SK-N-SH (cell line): Measurements from ENCODE around the gene CHST3.

Experiments used
- CHD2 ChIP-seq: fragments of 150-350 bp; IDR thresholded peaks from 2 replicates; pipeline ENCODE4 v1.6.1; 2018; ENCODE audit warnings: low read length; ENCODE audit not compliant: partially characterized antibody
- CTCF ChIP-seq: fragments of 200-600 bp; sonication (generic); IDR thresholded peaks from 2 replicates; pipeline ENCODE4 v1.6.1; 2017; ENCODE audit warnings: antibody characterized with exemption, mild to moderate bottlenecking, moderate library complexity
- FOXM1 ChIP-seq: IDR thresholded peaks from 2 replicates; pipeline ENCODE4 v1.4.0; 2012; ENCODE audit warnings: low read depth, mild to moderate bottlenecking
- MAX ChIP-seq: IDR thresholded peaks from 2 replicates; pipeline ENCODE4 v1.4.0; 2012; ENCODE audit warnings: low read depth
- MEF2A ChIP-seq: IDR thresholded peaks from 2 replicates; pipeline ENCODE4 v1.4.0; 2012; ENCODE audit warnings: low read depth, borderline replicate concordance
- PBX3 ChIP-seq: IDR thresholded peaks from 2 replicates; pipeline ENCODE4; 2012
- REST ChIP-seq: IDR thresholded peaks from 2 replicates; pipeline ENCODE4 v1.6.1; 2012; ENCODE audit warnings: mild to moderate bottlenecking, low read depth, low read length, moderate library complexity
- SMC3 ChIP-seq: IDR thresholded peaks from 2 replicates; pipeline ENCODE4 v1.6.1; 2012; ENCODE audit warnings: low read depth, low read length, improper control_type of control experiment
- ZBTB33 ChIP-seq: IDR thresholded peaks from 2 replicates; pipeline ENCODE4 v1.4.0; 2012; ENCODE audit warnings: low read depth, borderline replicate concordance

- no peak for TF ChIP-seq CTCF
- no peak for TF ChIP-seq MAX
- TF ChIP-seq ZBTB33, result no peak
- no peak for TF ChIP-seq CHD2
- no peak for TF ChIP-seq PBX3
- no peak for TF ChIP-seq SMC3
- no peak for TF ChIP-seq FOXM1
- TF ChIP-seq MEF2A, result no peak
- 0 out of 2 replicates have a peak, but pooled peaks have one; percentile 17 for TF ChIP-seq REST
Observed at GRCh38 chr10:72001033-72001395, 36.8 kb downstream of the CHST3 start.
